ENCODE data around the gene ZNF556.
"Not testable (repeated sequence)": the region's sequence is repeated elsewhere in the genome, so short reads cannot be mapped to it uniquely, and the experiment has no call there.

ZNF556 gene

GRCh38 chr19:2854849-2855248 is 12.3 kb upstream of the ZNF556 start:
- DNase-seq, result no peak

GRCh38 chr19:2856457-2857050 is 10.6 kb upstream of the ZNF556 start:
- no peak for DNase-seq

DNA sequence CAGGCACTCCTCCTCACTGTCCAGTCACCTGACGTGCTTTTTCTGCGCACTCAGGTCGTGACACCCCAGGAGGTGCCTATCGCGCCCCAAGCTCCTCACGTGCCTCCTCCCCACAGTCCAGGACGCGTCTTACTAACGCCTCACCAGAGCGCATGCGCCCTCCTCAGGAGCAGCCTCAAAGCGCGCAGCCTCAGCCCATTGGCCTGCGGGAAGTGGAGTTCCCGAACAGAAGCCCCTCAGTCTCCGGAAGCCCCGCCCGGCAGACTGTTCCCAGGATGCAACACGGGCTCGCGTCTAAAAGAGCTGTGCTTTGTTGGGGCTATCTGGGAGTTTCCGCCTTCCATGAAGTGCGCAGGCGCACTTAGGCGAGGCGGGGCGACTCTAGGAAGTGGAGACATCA is 8.3 kb upstream of the ZNF556 start:
- DNase-seq, result no peak

- DNase-seq, result no peak
Measured at GRCh38 chr19:2863816-2864215, 3.3 kb upstream of the ZNF556 start.

- no peak for DNase-seq
Measured at GRCh38 chr19:2865334-2866100, 1.6 kb upstream of the ZNF556 start.

- no peak for DNase-seq
Measured at GRCh38 chr19:2866495-2867024, 575 bp upstream of the ZNF556 start.

- DNase-seq, result no peak
Measured at GRCh38 chr19:2869618-2870017, 2.5 kb downstream of the ZNF556 start.

DNA sequence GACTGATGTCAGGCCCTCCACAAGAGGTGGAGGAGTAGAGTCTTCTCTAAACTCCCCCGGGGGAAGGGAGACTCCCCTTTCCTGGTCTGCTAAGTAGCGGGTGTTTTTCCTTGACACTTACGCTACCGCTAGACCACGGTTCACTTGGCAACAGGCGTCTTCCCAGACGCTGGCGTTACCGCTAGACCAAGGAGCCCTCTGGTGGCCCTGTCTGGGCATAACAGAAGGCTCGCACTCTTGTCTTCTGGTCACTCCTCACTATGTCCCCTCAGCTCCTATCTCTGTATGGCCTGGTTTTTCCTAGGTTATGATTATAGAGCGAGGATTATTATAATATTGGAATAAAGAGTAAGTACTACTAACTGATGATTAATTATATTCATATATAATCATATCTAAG is 5.0 kb downstream of the ZNF556 start:
- not testable (repeated sequence) for DNase-seq

- DNase-seq, result no peak
Measured at GRCh38 chr19:2877398-2878331, 10.5 kb downstream of the ZNF556 start.

DNA sequence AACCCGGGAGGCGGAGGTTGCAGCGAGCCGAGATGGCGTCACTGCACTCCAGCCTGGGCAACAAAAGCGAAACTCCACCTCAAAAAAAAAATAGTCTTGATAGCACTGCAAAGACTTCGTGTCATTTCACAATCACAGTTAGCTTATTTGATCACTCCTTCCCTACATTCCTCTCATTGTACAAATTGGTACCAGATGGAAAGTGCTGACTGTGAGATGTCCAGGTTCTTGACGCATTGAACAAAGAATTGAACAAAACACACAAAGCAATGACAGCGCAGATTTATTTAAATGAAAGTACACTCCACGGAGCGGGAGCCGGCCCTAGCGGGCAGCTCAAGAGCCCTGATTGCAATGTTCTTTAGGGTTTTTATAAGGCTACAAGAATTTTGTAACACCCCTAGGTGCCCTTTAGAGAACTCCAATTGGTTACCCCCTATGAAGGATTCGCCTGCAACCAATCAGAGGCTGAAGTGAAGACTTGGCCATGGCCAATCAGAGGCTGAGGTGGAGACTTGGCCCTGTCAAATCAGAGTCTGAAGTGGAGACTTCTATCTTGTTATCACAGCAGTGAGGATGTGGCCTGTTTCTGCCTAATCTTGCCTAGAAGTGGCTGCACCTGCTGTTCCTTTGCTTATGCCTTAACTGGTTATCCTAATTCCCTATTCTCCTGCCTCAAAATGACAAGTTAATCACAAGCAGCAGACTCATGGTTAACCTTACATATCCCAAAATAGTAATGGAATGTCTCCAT is 16.7 kb downstream of the ZNF556 start:
- no peak for DNase-seq

DNA sequence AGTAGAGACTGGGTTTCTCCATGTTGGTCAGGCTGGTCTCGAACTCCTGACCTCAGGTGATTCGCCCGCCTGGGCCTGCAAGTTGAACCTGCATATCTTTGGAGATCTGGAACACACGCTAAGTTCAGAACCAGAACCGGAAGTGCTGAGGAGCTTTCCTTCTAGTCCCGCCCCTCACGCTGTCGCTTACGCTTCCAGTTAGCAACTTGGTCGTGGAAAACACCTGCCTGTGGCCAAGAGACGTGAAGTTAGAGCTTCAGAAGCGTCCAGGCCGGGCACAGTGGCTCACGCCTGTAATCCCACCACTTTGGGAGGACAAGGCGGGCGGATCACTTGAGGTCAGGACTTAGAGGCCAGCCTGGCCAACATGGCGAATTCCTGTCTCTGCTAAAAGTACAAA is 18.6 kb downstream of the ZNF556 start:
- DNase-seq, result no peak

DNA sequence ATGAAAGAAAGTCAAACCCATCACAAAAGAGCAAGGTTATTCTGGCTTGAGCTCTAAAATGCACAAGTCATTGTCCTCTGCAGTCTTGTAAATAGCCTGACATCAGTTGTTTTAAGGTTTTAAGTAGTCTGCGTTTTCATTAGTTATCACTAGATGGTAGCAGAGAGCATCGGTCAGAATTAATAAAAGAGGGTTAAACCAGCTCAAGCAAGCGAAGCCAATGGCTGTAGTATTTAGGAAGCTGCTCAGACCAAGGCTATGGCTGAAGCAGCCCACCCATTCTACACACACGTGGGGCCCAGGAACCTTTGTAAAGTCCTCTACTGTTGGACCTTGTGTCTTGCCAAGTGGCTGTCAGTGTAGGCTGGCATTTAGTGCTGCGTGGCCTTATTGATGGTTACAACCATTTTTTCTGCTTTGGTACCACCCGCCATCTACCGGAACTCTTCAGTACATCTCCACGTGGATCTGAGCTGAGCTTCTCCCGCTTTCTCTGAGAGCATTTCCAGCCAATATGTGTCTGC is 20.3 kb downstream of the ZNF556 start:
- DNase-seq, result peak; percentile 26 to 72

- no peak for DNase-seq
Measured at GRCh38 chr19:2888731-2889224, 21.6 kb downstream of the ZNF556 start.

- DNase-seq, result not testable (repeated sequence)
Measured at GRCh38 chr19:2890531-2890930, 23.4 kb downstream of the ZNF556 start.

GRCh38 chr19:2896694-2897093 is 29.6 kb downstream of the ZNF556 start:
- no peak for DNase-seq

GRCh38 chr19:2900296-2901252 is 33.4 kb downstream of the ZNF556 start, which contains the start of gene ZNF57:
ZNF57 (plus strand) TSS chr19:2900928; CDS start chr19:2901046, 118 bp downstream.
- peak; percentile 96 to 98 for DNase-seq

DNA sequence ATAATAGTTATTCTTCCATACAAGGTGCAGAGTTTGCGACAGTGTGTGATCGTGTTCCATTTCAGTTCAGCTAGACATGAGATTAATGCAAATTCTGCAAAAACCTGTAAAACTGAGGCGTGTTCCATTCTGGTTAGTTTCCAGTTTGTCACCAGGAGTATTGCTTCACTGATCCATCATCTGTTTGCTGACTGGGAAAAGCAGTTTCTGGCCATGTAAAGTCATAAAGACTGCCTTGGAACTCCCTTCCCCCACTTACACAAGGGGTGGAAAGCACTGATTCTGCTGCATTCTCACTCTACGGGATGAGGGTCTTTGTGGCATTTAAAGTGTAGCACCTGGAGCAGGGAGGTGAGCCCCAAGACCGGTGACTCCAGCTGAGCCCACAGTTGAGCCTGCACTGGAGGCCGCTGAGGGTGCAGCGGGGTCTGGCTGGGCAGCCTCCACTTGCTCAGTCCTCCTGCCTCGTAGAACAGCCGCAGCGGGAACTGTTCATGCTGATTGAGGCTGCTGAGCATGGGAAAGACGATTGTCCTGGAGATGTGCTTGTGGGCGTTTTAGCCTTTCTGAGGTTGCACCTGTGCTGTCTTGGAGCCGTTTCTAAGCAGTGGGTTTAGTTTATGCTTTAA is 35.6 kb downstream of the ZNF556 start:
- DNase-seq, result no peak

DNA sequence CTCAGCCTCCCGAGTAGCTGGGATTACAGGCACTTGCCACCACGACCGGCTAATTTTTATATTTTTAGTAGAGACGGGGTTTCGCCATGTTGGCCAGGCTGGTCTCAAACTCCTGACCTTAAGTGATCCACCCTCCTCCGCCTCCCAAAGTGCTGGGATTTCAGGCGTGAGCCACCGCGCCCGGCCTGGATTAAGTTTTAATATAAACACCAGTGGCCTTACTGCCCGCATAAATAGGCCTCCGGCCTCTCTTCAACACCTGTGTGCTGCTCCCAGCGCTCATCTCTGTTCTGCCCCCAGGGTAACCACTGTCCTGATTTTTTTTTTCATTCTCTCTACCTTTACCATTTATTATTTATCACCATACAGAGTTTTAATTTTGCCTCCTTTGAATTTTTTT is 36.2 kb downstream of the ZNF556 start:
- DNase-seq, result not testable (repeated sequence)

DNA sequence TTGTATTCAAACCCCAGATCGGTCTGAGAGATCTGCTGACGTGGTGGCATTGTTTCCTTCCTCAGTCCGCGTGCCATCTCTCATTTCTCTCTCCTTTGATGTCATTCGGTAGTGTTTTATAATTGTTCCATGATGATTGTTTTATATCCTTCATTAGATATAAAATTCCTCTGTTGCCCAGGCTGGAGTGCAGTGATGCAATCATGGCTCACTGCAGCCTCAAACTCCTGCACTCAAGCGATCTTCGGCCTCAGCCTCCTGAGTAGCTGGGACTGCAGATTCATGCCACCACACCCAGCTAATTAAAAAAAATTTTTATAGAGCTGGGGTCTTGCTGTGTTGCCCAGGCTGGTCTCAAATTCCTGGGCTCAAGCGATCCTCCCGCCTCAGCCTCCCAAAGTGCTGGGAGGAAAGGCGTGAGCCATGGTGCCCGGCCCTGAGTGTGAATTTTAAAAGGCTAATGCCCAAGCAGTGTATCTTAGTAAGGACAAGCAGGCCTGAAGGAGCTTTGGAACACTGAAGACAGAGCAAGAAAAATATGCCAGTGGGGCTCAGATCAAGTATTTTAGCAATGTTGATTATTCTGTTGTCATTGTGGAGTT is 38.9 kb downstream of the ZNF556 start:
- DNase-seq, result no peak

Measured in SW 1271 (cell line).